OCI-M2 (cell line): ENCODE data around the gene DPH6.

Experiments
- DNase-seq: peaks from one replicate; lab custom pipeline; 2025; ENCODE audit not compliant: unreplicated experiment; lab: John Stamatoyannopoulos, UW

DPH6 gene

DNA sequence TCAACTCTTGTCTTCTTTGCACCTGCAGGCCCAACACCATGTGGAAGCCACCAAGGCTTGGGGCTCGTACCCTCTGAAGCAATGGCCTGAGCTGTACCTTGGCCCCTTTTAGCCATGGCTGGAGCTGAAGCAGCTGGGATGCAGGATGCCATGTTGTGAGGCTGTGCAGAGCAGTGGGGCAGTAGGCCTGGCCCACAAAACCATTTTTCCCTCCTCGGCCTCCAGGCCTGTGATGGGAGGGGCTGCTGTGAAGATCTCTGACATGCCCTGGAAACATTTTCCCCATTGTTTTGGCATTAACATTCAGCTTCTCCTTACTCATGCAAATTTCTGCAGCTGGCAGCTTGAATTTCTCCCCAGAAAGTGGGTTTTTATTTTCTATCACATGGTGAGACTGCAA lies 58.5 kb downstream of the DPH6 start:
- no peak for DNase-seq

DNA sequence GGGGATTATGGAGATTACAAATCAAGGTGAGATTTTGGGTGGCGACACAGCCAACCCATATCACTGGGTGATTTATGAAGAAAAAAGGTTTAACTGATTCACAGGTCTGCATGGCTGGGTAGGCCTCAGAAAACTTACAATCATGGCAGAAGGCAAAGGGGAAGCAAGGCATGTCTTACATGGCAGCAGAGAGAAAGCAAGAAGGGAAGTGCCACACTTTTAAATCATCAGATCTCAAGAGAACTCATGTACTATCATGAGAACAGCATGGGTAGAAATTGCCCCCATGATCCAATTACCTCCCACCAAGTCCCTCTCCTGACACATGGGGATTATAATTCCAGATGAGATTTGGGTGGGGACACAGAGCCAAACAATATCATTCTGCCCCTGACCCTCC lies 59.7 kb downstream of the DPH6 start:
- no peak for DNase-seq

DNA sequence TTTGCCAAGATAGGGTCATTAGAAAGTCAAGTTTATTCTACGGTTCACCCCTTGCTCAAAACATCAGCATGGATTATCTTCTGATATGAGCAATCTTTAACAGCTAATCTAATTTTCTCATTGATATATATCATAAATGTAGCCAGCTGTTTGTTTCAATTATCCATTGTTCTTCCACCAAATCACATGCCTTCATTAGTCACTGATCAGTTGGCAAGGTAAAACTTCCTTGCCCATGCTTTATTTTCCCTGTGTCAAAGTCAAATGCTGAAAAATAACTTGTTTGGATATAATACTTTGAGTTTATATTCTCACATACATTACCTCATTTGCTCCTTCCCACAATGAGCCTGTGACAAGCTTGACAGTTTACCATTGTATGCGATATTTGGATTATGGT lies 60.6 kb downstream of the DPH6 start:
- DNase-seq = no peak

DNA sequence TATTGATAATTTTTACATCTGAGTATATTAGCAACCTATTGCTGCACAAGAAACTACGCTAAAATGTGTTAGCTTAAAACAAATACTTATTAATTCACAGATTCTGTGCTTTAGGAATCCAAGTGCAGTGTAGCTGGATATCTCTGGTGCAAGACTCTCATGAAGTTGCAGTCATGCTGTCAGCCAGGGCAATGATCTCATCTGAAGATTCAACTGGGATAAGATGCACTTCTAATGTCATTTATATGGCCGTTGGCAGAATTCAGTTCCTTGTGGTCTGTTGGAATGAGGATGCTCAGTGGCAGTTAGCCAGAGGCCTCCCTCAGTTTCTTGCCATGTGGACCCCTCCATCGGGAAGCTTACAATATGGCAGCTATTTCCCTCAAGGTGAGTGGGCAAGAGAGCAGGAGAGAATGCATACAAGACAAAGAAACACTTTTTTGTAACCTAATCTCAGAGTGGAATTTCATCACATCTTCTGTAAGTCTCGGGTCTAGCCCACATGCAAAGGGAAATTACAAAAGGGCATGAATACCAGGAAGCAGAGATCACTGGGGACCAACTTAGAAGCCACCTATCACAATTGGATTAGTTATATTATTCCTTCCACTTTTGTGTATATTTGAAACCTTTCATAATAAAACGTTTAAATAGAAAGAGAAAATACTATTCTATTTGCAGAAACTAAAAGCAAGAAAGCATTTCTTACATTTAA lies 61.6 kb downstream of the DPH6 start:
- no peak for DNase-seq

DNA sequence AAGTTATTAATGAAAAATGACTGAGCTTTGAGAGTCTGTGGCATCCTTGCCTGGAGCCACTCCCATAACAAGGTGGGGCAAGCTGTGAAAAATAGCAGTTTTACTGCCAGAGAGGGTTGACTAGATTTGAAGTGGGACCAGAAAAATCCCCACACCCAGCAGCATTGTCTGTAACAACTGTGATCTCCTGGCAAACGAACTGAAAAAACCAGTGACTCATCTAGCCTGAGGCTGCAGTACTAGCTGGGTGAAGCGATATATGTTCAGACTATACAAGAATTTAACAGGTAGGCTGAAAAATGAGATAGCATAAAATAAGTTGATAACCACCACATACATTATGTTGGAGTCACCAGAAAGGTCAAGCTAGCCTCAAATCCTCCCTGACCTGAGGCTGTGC lies 64.0 kb downstream of the DPH6 start:
- DNase-seq = no peak

DNA sequence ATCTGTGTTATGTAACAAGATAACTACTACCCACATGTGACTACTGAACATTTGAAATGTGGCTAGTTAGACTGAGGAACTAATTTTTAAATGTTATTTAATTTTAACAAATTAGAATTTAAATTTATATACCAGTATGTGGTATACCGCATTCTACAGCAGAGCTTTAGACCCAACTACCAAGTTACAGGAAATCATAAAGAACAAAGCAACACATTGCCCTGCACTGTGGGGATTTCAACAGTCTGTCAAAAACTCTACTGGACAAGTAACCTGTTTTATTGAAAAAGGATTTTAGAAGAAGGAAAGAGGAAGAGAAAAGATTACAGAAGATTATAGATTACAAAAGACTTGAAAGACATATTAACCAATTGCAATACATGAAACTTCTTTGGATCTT lies 64.9 kb downstream of the DPH6 start:
- no peak for DNase-seq

DNA sequence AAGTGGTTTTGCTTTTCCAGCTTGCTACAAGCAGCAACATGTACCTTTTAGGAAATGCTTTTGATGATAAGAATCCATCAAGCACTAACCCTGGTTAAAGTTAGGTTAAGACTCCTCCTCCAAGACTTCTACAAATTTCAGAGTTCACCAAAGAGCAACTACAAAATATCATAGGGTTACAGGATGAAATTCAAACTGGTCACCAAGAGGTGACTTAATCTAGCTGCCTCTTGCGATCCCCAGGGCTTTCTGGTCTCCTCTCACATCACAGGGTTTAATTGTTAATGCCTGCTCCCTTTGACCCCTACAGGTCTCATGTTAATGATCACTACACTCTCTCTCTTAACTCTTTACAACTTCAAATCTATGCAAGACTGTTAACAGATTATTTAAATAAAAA lies 66.5 kb downstream of the DPH6 start:
- no peak for DNase-seq

DNA sequence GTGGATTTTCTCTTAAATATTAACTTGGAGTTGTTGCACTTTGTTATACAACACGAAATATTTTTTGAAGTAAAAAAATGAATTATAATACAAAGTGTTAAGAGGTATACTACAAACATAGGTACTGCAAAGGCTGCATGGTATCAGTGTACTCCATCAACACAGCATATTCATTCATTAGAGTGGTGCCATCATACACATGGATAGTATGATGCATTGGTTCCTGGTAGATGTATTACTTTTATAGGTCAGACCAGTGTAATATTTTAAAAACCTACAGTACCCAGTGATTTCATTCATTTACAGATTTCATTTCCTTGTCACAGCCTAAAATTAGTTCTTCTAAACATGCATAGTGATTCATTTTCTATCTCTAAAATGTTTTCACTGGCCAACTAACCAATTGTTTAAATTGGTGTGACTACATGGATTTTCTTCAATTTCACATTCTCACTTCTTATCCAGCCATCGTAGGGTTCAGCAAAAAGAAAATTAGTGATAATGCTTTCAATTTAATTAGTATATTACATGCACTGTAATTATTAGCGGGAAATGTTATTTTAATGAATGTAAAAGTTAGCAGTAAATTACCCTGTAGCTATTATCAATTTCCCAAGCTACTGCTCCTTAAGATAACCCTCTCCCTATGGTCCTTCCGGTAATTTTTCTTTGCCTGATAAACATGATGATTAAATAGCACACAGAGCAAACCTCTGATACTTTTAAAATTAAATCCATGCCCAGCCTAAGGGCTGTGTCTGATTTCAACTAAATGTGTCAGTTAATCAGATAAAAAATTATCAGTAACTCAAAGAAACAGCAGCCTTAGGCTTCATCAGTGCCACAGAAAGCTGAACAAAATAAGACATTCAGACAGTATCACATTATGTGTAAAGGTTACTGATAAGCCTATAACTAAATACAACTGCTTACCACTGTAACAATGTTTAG lies 68.4 kb downstream of the DPH6 start:
- DNase-seq = no peak

DNA sequence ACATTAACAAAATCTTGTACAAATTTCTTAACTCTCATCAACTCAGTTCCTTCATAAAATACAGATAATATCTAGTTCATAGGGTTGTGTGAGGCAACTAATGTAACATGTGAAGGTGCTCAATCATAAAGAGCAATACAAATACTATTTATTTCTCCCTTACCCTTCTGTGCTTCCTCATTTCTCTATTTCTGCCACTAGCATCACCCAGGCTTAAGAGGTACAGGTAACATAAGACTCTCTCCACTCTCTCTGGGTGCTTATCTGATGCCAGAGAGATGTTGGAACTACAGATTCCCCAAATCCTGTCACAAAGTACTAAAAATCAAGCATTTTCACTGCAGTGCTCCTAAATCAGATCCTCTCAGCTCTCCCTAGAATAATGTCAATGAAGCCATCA lies 74.9 kb downstream of the DPH6 start:
- no peak for DNase-seq

DNA sequence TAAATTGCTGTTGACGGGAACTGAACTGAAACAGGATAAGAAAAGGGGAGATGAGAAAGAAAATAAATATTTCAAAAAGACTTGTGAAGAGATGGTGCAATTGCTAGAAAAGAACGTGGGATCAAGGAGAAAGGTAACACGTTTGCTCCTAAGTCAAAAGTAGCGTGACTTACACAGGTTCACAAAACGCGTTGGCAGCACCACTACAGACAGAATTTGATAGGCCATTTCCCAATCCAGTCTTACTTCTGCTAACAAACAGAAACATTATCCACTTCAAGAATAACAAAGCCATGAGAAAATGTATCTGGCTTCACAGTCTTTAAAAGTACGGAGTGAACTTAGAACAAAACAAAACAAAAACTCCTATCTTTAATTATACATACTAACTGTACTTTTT lies 75.5 kb downstream of the DPH6 start:
- no peak for DNase-seq

DNA sequence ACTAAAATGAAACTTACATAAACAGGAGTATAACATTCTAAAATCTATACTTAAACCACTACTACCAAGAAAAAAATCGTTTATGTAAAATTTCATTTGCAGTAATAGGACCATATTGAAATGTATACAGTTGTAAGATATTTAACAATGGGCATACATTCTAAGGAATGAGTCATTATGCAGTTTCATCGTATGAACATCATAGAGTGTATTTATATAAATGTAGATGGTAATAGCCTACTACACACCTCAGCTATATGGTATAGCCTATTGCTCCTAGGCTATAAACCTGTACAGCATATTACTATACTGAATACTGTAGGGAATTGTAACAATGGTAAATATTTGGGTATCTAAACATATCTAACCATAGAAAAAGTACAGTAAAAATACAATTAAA lies 79.5 kb downstream of the DPH6 start:
- DNase-seq = no peak

DNA sequence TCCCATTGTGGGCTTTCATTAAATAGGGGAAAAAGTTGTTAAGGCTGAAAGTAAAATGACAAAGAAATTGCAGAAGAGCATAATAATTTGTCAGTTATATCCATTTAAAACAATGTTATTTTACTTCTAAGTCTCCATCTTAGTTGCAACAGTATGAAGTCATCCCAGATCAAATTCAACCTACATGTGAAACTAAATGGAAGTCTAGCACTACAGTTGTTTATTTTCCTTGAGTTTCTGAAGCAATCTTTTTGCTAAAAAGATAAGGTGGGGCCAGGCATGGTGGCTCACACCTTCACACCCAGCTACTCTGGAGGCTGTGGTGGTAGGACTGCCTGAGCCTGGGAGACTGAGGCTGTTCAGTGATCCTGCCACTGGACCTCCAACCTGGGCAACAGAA lies 80.2 kb downstream of the DPH6 start:
- no peak for DNase-seq

DNA sequence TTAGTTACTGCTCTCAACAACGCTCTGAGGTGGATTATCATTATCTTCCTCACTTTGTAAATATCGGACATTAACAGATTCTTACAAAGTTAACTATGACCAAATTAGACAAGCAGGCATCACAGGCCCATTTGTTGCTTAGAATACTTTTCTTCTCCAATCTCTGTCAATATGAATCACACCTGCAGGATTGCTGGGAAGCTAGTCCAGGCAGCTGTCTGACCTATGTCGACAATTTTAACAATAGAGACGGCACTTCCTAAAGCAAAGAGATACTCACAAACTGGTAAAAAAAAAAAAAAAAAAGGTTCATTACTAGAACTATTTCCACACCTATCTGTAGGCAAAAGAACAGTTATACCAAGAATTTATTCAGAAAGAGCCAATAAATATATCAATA lies 85.3 kb downstream of the DPH6 start:
- DNase-seq = no peak

DNA sequence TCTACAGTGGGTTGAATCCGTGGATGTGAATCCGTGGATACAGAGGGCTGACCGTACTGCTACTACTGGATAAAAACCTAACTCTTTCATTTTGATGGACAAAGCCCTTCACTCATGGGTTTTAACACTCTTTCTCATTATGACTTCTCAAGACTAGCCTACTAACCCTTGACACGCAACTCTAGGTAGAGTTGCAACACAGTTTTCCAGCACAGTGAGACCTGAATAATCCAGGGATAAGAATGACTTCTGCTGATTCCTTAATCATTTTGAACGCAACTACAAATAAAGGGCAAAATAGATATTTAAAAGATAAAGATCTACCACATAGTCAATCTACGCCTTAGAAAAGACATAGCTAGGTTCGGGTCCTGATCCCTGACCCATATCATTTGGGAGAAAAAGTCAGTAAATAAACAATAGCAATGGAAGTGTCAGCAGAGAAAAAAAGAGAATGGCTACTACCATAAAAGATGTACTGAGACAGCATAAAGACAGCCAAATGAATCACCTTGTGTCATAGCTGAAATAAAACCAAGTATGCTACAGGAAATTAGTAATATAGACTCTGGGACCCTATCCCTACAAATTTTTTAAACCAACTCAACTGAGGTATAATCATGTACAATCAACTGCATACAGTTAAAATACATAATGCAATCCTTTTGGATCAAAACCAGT lies 87.6 kb downstream of the DPH6 start:
- no peak for DNase-seq

DNA sequence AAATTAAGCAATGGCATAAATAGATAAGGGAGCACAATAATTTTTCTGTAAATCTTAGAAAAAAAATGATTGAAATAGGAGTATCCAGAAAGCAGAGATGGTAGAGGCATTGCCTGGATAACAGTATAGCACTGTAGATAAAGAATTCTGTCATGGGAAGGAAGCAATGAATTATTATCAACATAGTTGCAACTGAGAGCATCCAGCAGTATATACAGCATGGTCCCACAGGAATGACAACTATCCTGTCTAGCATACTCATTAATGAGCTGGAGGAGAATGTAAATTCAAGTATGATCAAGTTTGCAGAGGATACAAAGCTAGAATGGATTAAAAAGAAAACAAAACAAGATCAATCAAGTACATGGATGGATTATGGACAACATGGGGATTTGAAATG lies 90.8 kb downstream of the DPH6 start:
- no peak for DNase-seq

DNA sequence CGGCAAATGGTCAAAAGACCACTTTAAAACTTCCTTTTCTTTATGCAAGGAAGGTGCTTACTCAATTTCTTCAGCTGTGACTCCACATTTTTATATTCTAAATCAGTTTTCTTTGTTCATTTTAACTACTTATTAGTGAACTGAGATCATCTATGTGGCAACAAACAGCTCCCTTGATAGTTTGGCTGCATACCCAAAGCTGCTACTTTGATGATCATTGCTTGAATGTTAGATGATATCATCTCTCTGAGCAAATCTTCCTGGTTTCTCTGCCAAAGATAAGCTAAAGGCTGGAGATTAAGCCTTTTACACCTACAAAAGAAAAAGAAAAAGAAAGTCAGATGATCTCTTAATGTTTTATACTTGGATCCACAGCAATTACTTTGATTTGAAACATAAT lies 95.5 kb downstream of the DPH6 start:
- no peak for DNase-seq

DNA sequence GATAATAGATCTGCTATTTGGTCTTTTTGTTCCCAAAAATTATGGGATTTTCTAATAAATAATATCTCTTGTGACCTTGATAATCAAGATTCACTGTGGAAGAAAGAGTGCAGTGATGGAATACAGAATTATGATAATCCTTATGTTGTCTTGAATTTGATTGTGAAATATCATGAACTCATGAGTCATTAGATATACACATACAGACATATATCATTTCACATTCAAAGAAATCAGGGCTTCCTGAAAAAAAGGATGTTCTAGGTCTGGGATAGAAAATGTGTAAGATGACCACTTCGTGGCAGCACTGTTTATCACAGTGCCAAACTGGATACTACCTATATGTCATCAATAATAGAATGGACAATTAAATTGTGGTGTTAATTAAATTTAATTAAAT lies 97.7 kb downstream of the DPH6 start:
- no peak for DNase-seq

DNA sequence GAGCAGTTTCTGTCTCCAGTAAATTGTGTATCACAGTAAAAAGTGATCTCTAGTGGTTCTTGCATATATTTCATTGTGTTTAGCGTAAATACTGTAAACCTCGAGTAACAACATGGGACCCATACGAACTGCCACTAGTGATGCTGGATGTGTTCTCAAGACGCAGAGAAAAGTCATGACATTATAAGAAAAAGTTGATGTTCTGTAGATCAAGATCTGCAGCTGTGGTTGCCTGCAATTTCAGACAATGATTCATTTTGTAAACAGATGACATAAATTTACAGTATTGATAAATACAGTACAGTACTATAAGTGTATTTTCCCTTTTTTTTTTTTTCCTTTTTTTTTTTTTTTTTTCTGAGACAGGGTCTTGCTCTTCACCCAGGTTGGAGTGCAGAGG lies 100.1 kb downstream of the DPH6 start:
- DNase-seq = no peak

DNA sequence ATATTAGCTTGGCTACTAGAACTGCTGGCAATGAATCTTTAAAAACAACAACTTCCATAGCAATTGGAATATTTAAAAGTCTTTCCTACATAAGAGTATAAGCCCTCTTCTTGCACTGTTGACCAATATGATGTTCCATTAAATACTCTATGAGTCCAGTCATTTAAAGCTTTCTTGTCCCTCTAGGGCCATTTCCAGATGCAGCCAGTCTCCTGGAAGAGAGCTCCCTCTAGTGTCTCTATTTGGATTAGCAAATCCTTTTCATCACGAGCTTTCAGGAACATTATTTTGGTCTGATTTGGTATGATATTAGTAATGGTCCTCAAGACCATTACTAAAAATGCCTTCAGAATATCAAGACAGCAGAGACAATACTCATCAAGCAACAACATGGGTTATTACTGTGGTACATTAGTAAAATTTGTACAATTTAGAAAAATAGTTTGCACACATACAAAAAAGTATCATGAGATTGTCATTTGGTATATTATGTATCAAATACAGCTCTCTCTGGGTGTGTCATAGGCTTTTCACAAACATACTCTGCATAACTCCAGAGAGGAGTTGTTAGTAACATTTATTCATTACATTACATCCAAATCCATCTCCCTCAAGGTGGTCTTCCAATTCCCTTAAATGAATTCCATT lies 101.3 kb downstream of the DPH6 start:
- DNase-seq = no peak

DNA sequence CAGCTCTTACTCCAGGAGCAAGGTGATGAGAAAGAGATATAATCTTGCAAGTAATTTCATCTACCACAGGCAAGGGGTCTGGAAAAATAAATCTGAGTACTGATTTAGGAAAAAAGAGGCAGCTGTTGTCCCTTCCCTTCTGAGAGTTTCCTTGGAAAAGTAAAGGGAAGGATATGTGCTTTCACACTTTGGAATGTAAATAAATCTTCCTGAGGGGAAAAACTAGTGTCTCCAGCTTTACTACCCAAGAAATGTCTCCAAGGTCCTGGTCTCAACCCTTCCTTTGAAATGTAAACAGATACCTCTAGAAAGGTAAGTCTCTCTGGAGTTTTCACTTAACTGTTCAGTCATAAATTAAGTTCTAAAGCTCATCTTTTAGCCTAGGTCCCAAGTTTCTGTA lies 102.6 kb downstream of the DPH6 start:
- no peak for DNase-seq

DNA sequence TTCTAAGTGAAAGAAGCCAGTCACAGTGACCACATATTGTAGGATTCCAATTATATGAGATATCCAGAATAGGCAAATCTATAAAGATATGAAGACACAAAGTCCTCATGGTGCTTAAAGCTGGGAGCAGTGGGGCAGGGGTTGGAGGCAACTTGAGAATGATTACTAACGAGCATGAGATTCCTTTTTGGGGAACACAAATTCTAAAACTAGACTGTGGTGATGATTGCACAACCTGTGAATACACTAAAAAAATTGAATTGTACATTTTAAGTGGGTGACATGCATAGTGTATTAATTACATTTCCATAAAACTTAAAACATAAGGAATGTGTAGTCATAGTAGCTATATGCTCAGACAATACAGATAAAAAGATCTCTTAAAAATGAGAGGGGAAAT lies 103.2 kb downstream of the DPH6 start:
- no peak for DNase-seq
